SU-DHL-6 (cell line): ENCODE data around the gene CRYGN.

ENCODE experiments used
- H2AFZ ChIP-seq: fragments of 200-600 bp; sonication (generic); 2 replicates; pipeline ENCODE4 v1.6.1; 2014; ENCODE audit warnings: low read depth, mild to moderate bottlenecking, moderate library complexity, mixed read lengths, antibody characterized with exemption, low read length; ENCODE audit not compliant: severe bottlenecking
- H3F3A ChIP-seq: fragments of 200-600 bp; shearing (Covaris generic); 2 replicates; pipeline ENCODE4 v1.6.0; 2016; ENCODE audit warnings: antibody characterized with exemption, mild to moderate bottlenecking; ENCODE audit not compliant: insufficient read depth
- H3K27ac ChIP-seq: fragments of 200-600 bp; sonication (generic); 2 replicates; pipeline ENCODE4 v1.5.1; 2016; ENCODE audit warnings: low read depth, mild to moderate bottlenecking, low read length, moderate library complexity, mixed read lengths
- H3K27me3 ChIP-seq: fragments of 200-600 bp; sonication (generic), shearing (Covaris generic); 2 replicates; pipeline ENCODE4 v1.6.0; 2014; ENCODE audit warnings: mild to moderate bottlenecking, low read length
- H3K36me3 ChIP-seq: fragments of 200-600 bp; sonication (generic); 2 replicates; pipeline ENCODE4 v1.6.1; 2014; ENCODE audit warnings: mild to moderate bottlenecking, low read length, mixed read lengths
- H3K4me2 ChIP-seq: fragments of 300-600, 200-600 bp; shearing (Covaris generic), sonication (generic); 2 replicates; pipeline ENCODE4 v1.6.0; 2014; ENCODE audit warnings: low read length, low read depth, mild to moderate bottlenecking; ENCODE audit not compliant: poor library complexity, severe bottlenecking
- H3K4me3 ChIP-seq: fragments of 200-600 bp; sonication (generic); 2 replicates; pipeline ENCODE4 v1.5.1; 2014; ENCODE audit warnings: antibody characterized with exemption, low read length, mild to moderate bottlenecking, mixed read lengths; ENCODE audit not compliant: insufficient read depth, poor library complexity, severe bottlenecking
- H3K79me2 ChIP-seq: fragments of 200-600 bp; sonication (generic); 2 replicates; pipeline ENCODE4 v1.6.1; 2014; ENCODE audit warnings: mild to moderate bottlenecking, low read length, moderate library complexity; ENCODE audit not compliant: insufficient read depth
- H3K9ac ChIP-seq: fragments of 200-600 bp; sonication (generic); 2 replicates; pipeline ENCODE4 v1.7.0; 2014; ENCODE audit warnings: mild to moderate bottlenecking, low read length
- H3K9me2 ChIP-seq: fragments of 200-600 bp; sonication (generic); replicated peaks from 2 replicates; pipeline ENCODE4 v1.6.1; 2014; ENCODE audit warnings: low read length; ENCODE audit not compliant: insufficient read depth
- H3K9me3 ChIP-seq: fragments of 200-600 bp; sonication (generic); 2 replicates; pipeline ENCODE4 v1.6.1; 2014; ENCODE audit warnings: low read length, mixed read lengths; ENCODE audit not compliant: insufficient read depth
- H4K20me1 ChIP-seq: fragments of 200-600 bp; sonication (generic); 2 replicates; pipeline ENCODE4 v1.6.1; 2014; ENCODE audit warnings: low read depth, mild to moderate bottlenecking, antibody characterized with exemption, low read length, moderate library complexity, mixed read lengths
- CTCF ChIP-seq: fragments of 200-600 bp; sonication (generic); IDR thresholded peaks from one replicate; pipeline ENCODE4 v1.5.1; 2017; ENCODE audit warnings: antibody characterized with exemption, mild to moderate bottlenecking, low read length, moderate library complexity; ENCODE audit not compliant: insufficient read depth, poor library complexity, severe bottlenecking
- EZH2phosphoT487 ChIP-seq: fragments of 200-600 bp; sonication (generic), shearing (Covaris generic); conservative IDR thresholded peaks from 2 replicates; pipeline ENCODE4 v1.6.1; 2018; ENCODE audit warnings: mild to moderate bottlenecking, antibody characterized with exemption, low read length, moderate library complexity, mixed read lengths

The CRYGN gene

GRCh38 chr7:151405588-151405987, 34.4 kb downstream of the CRYGN start:
- H3K79me2 ChIP-seq: no peaks in the 10 kb centered on the region
- no peak overlapping the region for H3K4me2 ChIP-seq
- no peak overlapping the region for H2AFZ ChIP-seq
- no peaks in the 10 kb centered on the region for H3K36me3 ChIP-seq
- no peak overlapping the region for H3K4me3 ChIP-seq
- TF ChIP-seq EZH2phosphoT487 (no peak), CTCF (no peak)
- H3F3A ChIP-seq: no peaks in the 10 kb centered on the region
- no peaks in the 10 kb centered on the region for H3K27me3 ChIP-seq
- H3K9me2 ChIP-seq: no peaks in the 10 kb centered on the region
- H4K20me1 ChIP-seq: no peaks in the 10 kb centered on the region
- H3K9me3 ChIP-seq: no peaks in the 10 kb centered on the region
- H3K9ac ChIP-seq: no peak overlapping the region
- H3K27ac ChIP-seq: no peak overlapping the region

- H3K36me3 ChIP-seq: no peaks in the 10 kb centered on the region
- no peak overlapping the region for H3K27ac ChIP-seq
- no peaks in the 10 kb centered on the region for H3K9me2 ChIP-seq
- no peaks in the 10 kb centered on the region for H3K27me3 ChIP-seq
- H3K79me2 ChIP-seq: no peaks in the 10 kb centered on the region
- H3K9me3 ChIP-seq: no peaks in the 10 kb centered on the region
- no peak overlapping the region for H3K4me3 ChIP-seq
- no peaks in the 10 kb centered on the region for H3F3A ChIP-seq
- H3K9ac ChIP-seq: no peak overlapping the region
- TF ChIP-seq EZH2phosphoT487 (no peak), CTCF (no peak)
- no peak overlapping the region for H2AFZ ChIP-seq
- no peak overlapping the region for H3K4me2 ChIP-seq
- no peaks in the 10 kb centered on the region for H4K20me1 ChIP-seq
Observed at GRCh38 chr7:151405056-151405455, 34.9 kb downstream of the CRYGN start.

- Histone ChIP-seq H3F3A (no peaks in the 10 kb centered on the region), H3K9me2 (no peaks in the 10 kb centered on the region), H3K79me2 (no peaks in the 10 kb centered on the region), H3K4me3 (no peak overlapping the region), H4K20me1 (no peaks in the 10 kb centered on the region), H3K9me3 (no peaks in the 10 kb centered on the region), H3K4me2 (no peak overlapping the region), H3K36me3 (no peaks in the 10 kb centered on the region), H2AFZ (no peak overlapping the region), H3K27ac (no peak overlapping the region), H3K27me3 (no peaks in the 10 kb centered on the region), H3K9ac (no peak overlapping the region)
- TF ChIP-seq EZH2phosphoT487 (no peak), CTCF (no peak)
Observed at GRCh38 chr7:151404216-151405011, 35.5 kb downstream of the CRYGN start.
